GM21619 (cell line): Measurements from ENCODE around the gene GAL3ST1.
"Not testable (repeated sequence)": the region's sequence is repeated elsewhere in the genome, so short reads cannot be mapped to it uniquely, and the experiment has no call there.

Experiments used
- ATAC-seq: cut with Tn5 transposase; IDR thresholded peaks from one replicate; pipeline ENCODE4 v1.9.1; 2021; ENCODE audit not compliant: unreplicated experiment

Gene GAL3ST1

DNA sequence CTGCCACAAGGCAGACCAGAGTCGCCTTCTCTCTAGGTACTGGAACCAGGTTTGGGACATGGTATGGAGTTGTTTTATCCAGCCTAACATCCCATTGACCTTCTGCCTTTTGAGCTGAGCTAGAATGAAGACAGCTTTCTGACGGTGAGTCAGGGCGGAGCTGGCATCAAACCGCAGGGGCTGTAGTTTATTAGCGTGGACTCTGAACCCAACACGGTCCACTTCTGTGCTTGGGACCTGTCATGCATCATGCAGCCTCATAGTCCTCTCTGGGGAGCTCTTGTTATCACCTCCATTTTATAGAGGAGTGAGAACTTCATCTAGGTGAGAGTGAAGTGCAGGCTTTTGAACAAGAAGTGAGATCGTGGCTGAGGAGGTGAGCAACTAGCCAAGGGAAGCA lies 8.3 kb downstream of the GAL3ST1 start:
- no peak for ATAC-seq

DNA sequence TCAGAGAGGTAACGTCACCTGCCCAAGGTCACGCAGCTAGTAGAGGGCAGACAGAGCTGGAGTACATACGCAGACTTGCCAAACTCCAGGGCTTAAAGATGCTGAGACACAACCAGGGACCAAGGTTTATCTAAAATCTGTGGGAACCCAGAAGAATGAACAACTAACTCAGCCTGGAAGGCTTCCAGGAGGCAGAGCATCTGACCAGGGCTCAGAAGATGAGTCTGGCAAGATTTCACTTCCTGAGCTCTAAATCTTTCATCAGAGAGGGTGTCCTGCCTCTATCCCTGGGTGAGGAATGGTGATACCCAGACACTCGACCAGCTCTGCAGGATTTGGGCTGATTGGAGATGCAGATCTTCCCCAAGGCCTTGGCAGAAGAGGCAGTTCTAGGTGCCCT lies 9.1 kb downstream of the GAL3ST1 start:
- no peak for ATAC-seq

DNA sequence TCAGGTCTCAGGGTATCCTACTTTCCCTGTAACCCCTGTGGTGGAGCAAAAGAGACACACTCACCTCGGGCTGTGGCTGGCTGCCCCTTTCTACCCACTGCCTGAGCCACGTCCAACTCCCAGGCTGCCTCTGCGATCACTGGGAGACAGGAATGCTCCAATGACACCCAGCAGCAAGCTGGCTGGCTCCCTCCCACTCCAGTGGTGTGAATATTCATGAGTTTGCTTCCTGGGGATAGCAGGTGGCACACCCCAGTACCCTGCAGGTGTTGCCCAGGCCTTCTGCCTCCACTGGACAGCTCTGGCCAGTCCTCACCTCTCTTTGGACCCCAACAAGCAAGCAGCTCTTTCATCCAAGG lies 9.7 kb downstream of the GAL3ST1 start:
- no peak for ATAC-seq

DNA sequence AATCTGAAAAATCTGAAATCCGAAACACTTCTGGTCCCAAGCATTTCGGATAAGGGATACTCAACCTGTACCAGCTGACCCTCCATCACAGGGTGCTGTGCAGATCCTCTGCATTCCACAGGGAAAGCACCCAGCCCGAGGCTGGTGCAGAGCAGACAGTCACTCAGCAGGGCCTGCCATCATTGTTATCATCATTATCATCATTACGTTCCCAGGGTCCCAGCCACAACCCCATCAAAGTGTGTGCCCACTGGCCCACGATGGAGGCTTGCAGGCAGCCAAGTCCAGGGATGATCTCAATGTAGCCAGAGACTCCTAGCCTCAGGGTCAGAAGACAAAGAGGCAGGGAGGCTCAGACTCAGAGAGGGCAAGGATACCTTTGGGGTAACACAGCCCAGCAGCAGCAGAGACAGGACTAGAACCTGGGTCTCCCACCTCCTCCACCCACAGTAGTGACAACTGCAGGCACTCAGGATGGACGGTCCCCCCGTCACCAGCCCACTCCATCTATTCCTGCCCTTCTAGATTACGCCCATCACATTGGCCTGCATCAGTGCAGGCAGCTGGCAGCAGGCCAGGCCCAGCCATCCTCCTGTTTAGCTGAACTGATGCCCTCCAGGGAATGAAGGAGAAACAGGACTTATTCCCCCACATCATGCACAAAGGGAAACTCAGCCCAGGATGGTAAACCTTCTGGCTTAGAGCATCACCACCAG lies 10.3 kb downstream of the GAL3ST1 start:
- ATAC-seq, result no peak

DNA sequence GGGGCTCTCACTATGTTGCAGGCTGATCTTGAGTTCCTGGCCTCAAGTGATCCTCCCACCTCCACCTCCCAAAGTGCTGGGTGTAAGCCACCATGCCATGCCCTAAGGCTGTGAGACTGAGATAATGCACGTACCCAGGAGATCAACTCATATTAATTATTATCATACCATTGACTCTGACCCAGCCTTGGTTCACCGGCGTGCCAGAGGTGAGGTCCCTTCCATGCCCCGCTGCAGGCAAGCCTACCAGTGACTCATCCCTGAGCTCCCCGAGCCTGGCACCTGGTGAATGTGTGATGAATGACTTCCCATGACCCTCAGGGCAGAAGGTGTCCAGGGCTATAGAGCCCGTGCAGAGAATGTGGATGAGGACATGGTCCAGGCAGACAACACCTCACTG lies 12.1 kb downstream of the GAL3ST1 start:
- ATAC-seq, result no peak

DNA sequence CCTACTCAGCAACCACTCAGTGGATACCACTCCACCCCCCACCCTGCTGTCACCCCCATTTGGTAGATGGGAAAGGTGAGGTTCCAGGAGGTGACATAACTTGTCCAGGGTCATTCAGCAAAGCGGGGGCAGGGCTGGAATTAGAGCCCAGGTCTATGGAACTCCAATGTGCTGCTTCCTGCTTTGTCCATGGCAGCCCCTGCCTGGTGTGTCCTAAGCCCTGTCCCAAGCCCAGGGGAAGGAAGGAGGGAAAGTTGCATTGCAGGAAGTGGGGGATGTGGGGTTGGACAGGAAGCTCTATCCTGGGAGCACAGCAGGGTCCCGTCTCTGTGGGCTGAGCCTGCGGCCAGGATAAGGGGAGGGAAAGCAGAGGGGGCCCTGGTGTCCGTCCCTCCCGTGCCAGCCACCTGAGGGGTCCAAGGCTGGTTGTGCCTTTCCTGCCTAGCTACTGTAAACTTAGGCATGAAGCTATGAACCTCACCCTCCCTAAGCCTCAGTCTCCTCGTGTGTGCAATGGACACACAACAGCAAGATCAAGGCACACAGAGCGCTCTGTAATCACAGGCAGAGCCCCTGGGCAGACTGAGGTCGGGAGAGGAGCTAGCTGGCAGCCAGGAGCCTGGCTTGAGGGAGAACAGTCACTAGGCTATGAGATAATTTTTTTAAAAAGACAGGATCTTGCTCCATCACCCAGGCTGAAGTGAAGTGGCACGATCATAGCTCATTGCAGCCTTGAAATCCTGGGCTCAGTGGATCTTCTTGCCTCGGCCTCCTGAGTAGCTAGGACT lies 12.9 kb downstream of the GAL3ST1 start:
- ATAC-seq, result no peak

DNA sequence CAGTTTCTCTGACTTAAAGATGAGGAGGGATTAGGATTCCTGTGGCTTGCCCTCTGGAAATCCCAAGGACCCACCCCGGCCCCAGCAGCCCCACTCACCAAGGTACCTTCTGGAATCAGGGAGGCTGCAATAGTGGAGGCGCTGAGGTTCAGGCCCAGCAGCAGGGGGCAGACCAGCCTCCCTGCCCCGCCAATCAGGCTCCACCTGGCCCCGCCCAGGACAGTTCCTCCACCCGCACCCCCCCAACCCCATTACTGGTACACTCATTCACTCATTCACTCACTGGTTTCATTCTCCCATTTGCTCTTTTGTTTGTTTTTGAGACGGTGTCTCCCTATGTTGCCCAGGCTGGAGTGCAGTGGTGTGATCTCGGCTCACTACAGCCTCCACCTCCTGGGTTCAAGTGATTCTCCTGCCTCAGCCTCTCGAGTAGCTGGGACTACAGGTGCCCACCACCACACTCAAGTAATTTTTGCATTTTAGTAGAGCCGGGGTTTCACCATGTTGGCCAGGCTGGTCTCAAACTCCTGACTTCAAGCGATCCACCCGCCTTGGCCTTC lies 13.7 kb downstream of the GAL3ST1 start:
- not testable (repeated sequence) for ATAC-seq

DNA sequence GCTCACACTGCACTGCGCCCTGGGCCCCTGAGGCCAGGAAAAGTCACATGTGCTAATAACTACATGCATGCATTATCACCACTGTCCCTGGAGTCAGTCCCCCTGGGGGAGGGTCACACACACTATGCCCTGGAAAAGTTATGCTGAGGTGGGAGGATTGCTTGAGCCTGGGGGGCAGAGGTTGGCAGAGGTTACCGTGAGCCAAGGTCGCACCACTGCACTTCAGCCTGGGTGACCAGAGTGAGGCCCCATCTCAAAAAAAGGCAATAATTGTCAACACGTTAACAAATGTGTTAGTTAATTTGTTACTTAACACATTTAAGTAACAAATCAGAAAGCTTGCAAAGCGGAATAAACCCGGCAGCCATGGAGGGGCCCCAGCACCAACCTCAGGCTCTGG lies 14.6 kb downstream of the GAL3ST1 start:
- no peak for ATAC-seq

DNA sequence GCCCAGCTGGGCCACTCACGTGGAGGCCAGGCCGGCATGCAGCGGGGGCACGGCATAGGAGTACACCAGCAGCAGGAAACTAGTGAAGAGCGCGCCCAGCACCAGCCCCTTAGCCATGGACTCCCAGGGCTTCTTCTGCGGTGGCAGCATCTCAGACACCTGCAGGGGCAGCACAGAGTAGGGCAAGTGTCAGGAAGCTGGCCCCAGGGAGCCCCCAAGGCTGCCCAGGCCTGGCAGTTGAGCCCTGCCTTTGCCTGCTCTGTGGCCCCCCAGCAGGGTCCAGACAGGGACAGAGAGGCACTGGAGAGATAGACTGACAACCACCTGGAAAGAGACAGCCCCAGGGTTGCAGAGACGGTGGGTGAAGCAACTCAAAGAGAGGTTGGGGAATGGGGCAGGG lies 17.2 kb downstream of the GAL3ST1 start:
- no peak for ATAC-seq

DNA sequence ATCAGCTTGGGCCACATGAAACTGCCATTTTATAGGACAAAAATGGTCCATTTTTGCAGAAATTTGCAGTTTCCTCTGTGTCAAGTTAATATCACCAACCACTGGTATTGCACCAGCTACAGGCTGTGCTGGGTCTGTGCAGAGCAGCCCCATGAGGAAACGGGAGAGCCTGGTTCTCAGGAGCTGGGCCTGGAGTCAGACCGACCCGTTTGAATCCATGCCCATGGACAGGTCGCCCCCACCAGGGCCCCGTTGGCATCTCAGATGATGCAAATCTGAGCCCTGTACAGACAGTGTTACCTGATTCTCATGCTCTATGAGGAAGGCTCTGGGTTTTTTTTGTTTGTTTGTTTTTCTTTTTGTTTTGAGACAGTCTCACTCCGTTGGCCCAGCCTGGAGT lies 18.1 kb downstream of the GAL3ST1 start:
- ATAC-seq, result no peak

DNA sequence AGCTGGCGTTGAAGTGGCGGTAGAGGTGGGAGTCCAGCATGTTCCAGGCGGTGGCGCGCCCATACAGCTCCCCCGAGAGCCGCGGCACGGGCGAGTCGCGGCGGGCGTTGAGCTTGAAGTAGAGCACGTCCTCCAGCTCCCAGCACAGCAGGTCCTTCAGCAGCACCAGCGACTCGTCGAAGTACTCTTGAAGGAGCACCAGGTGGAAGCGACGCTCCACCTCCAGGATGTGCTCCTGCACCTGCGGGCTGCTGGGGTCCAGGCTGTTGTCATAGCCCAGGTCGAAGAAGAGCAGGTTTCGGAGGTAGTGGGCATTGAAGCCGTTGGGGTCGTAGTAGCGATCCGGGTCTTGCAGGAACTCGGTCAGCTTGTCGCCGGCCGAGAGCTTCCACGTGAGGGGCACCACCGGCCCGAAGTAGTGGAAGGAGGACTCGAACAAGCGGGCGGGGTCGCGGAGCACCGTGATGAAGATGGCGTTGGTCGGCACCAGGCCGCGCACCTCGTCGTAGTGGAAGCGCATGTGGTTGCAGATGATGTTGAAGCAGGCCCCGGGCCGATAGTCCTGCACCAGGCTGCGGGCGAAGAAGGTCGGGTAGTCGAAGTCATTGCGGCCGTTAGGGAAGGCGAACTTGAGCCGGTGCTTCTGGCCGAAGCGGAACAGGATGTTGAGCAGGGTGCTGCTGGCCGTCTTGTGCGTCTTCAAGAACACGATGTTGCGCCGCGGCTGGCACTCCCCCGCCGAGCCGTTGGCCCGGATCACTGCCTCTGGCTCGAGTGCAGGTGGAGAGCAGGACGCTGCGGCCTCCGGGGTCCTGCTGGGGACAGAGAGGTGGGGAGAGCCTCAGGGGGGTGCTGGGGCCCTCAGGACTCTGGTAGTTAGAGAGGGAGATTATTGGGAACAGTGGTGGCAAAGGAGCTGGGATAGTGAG lies 18.9 kb downstream of the GAL3ST1 start:
- ATAC-seq, result no peak

DNA sequence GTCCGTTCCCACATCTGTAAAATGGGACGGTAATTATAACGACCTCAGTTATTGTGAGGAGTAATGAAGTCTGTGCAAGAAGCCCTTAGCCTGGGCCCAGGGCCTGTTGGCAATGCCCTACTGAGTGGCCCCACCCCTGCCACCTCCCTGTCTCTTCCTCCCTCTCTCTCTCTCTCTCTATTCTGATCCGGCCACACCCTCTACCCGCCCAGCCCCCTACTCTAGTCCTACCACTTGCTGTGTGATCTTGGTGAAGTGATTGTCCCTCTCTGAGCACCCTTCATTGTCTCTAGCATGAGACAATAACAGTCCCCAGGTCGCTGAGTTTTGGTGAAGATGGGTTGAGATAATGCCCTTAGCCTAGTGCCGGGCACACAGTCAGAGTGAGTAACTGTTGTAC lies 20.5 kb downstream of the GAL3ST1 start:
- ATAC-seq, result no peak

DNA sequence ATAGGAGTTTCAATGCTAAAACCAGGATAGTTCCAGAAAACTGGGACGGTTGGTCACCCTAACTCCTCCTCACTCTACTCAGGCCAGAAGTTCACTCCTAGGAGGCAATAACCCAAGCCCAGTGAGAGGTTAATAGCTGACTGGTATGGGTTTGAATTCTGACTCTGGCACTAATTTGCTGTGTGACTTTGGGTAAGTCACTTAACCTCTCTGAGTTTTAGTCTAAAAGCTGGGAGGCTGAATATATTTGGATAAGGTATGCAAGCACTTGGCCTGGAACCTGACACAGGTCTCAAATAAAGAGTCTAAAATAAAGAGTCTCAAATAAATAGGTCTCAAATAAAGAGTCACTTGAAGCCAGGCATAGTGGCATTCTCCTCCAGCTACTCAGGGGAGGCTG lies 21.7 kb downstream of the GAL3ST1 start:
- no peak for ATAC-seq

DNA sequence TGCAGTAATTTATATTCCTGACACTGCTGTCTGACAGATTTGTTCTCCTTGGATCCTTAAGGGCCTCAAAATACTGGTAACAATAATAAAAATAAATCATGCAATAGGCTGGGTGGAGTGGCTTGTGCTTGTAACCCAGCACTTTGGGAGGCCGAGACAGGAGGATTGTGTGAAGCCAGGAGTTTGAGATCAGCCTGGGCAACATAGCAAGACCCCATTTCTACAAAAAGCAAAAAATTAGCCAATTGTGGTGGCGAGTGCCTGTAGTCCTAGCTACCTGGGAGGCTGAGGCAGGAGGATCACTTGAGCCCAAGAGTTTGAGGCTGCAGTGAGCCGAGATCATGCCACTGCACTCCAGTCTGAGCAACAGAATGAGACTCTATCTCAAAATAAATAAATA lies 22.7 kb downstream of the GAL3ST1 start:
- not testable (repeated sequence) for ATAC-seq

DNA sequence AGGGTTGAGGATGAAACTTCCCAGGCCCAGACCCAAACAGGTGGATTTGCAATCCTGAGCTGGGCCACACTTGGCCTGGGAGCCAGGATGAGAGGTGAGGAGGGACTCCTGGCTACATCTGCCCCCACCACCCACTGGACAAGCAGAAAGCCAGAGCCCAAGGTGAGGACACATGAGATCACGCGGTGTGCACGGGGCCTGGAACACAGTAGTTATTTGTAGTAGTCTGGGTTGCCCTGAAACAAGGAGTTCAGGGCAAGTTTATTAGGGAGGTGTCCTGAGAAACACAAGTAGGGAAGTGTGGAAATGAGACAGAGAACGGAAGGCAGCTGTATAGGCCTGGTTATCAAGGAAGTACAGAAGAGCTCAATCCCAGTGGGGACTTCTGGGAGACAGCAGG lies 27.3 kb downstream of the GAL3ST1 start:
- no peak for ATAC-seq

DNA sequence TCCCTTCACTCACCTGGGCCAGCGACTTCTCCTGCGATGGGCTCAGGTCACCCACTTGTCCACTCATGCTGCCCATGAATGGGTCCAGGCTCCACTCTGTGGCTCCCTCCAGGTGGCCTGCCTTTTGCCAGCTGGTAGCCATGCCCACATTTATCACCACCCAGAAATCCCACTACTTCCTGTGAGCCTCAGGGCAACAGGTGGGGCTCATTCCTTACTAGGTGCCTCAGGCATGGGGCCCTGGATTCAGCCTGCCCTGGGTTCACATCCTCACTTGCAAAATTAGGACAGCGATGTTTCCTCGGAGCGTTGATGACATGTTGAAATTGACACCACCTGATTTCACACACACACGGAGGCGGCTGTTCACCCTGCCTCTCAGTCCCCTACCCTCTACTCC lies 27.8 kb downstream of the GAL3ST1 start, which contains the start of gene SEC14L6:
TSS of gene SEC14L6 (minus strand) at position 126 of the 400 bp plus-strand sequence. CDS start at position 67, 59 bp downstream.
- ATAC-seq, result no peak

DNA sequence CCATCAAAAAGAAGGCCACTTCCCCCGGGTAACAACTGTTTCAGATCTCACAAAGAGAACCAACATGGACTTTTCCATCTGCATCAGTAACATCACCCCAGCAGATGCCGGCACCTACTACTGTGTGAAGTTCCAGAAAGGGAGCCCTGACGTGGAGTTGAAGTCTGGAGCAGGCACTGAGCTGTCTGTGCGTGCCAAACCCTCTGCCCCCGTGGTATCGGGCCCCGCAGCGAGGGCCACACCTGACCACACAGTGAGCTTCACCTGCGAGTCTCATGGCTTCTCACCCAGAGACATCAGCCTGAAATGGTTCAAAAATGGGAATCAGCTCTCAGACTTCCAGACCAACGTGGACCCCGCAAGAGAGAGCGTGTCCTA lies 31.7 kb downstream of the GAL3ST1 start:
- no peak for ATAC-seq

DNA sequence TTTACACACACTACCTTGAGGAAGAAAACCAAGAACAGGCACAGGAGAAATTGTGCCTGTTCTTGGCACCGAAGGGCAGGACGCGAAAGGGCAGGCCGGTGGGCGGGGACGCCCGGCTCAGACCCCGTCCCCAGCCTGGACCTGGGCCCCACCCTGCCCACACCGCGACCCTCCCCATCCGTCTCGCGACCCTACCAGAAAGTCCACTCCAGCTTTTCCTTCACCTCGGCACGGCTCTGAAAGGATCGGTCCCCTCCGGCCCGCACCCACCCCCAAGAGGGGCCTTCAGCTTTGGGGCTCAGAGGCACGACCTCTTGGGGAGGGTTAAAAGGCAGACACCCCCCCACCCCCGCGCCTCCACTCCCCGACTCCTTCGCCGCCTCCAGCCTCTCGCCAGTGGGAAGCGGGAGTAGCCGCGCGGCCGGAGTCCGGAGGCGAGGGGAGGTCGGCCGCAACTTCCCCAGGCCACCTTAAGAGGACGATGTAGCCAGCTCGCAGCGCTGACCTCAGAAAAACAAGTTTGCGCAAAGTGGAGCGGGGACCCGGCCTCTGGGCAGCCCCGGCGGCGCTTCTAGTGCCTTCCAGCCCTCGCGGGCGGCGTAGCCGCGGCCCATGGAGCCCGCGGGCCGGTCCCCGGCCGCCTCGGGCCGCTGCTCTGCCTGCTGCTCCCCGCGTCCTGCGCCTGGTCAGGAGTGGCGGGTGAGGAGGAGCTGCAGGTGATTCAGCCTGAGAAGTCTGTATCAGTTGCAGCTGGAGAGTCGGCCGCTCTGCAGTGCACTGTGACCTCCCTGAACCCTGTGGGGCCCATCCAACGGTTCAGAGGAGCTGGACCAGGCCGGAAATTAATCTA lies 32.3 kb downstream of the GAL3ST1 start:
- no peak for ATAC-seq

DNA sequence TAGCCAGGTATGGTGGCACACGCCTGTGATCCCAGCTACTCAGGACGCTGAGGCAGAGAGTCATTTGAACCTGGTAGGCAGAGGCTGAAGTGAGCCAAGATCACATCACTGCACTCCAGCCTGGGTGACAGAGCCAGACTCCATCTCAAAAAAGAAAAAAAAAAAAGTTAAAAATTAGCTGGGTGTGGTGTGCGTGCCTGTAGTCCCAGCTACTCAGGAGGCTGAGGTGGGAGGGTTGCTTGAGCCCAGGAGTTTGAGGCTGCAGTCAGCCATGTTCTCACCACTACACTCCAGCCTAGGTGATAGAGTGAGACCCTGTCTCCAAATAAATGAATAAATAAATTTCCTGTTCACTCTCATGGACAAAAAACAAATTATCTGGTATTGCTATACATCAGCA lies 33.0 kb downstream of the GAL3ST1 start:
- ATAC-seq, result not testable (repeated sequence)

DNA sequence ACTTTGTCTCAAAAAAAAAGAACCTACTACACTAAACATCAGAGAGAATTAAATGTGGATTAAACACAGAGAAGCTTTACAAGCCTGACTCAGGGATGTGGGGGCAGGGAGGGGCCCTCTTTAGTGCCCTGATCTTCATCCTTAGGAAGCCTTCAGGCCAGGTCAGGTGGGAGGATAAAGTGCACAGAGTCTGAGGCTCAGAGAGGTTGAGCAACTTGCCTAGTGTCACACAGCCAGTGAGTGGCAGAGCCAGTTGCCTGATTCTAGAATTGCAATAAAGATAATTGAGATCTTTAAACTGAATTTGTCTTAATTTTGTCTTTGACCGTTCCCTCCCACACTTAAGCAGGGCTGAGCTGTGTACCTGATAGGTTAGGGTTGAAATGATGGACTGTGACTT lies 35.1 kb downstream of the GAL3ST1 start:
- no peak for ATAC-seq
